GM23248 (cell line): Measurements from ENCODE around the gene AP2A2. TPM values are rescaled to one million over a fixed set of nuclear protein-coding genes. Genes with fewer than 3 reads are reported as not detected.

Source experiments
- DNase-seq: peaks from one replicate; pipeline ENCODE4 v3.0.0-alpha.2; 2015
- H2AFZ ChIP-seq: fragments of 200-600 bp; sonication (generic); 2 replicates; pipeline ENCODE4 v1.6.1; 2016; ENCODE audit warnings: antibody characterized with exemption
- H3F3A ChIP-seq: fragments of 200-600 bp; sonication (generic); 2 replicates; pipeline ENCODE4 v1.6.1; 2016; ENCODE audit warnings: mild to moderate bottlenecking, antibody characterized with exemption, mixed run types; ENCODE audit not compliant: insufficient read depth
- H3K27ac ChIP-seq: fragments of 200-600 bp; sonication (generic); 2 replicates; pipeline ENCODE4 v1.5.1; 2016; ENCODE audit warnings: mild to moderate bottlenecking
- H3K27me3 ChIP-seq: fragments of 200-600 bp; sonication (generic); replicated peaks from 2 replicates; pipeline ENCODE4 v1.6.1; 2016; ENCODE audit warnings: mild to moderate bottlenecking; ENCODE audit not compliant: insufficient read depth
- H3K36me3 ChIP-seq: fragments of 200-600 bp; sonication (generic); 2 replicates; pipeline ENCODE4 v1.6.1; 2016; ENCODE audit warnings: low read depth, mild to moderate bottlenecking
- H3K4me1 ChIP-seq: fragments of 200-600 bp; sonication (generic); 2 replicates; pipeline ENCODE4 v1.6.1; 2016; ENCODE audit warnings: mild to moderate bottlenecking; ENCODE audit not compliant: insufficient read depth
- H3K4me2 ChIP-seq: fragments of 200-600 bp; sonication (generic); one replicate; pipeline ENCODE4 v1.6.1; 2016; ENCODE audit warnings: mild to moderate bottlenecking; ENCODE audit not compliant: unreplicated experiment
- H3K4me3 ChIP-seq: fragments of 200-600 bp; sonication (generic); 2 replicates; pipeline ENCODE4 v1.5.1; 2016; ENCODE audit warnings: mild to moderate bottlenecking
- H3K79me2 ChIP-seq: fragments of 200-600 bp; sonication (generic); 2 replicates; pipeline ENCODE4 v1.6.1; 2016; ENCODE audit warnings: mild to moderate bottlenecking; ENCODE audit not compliant: insufficient read depth
- H3K9ac ChIP-seq: fragments of 200-600 bp; sonication (generic); 2 replicates; pipeline ENCODE4 v1.6.1; 2016; ENCODE audit warnings: mild to moderate bottlenecking
- H3K9me2 ChIP-seq: fragments of 200-600 bp; sonication (generic); 2 replicates; pipeline ENCODE4 v1.6.1; 2016; ENCODE audit warnings: mixed run types, mild to moderate bottlenecking, moderate library complexity; ENCODE audit not compliant: insufficient read depth
- H3K9me3 ChIP-seq: fragments of 200-600 bp; sonication (generic); one replicate; pipeline ENCODE4 v1.6.1; 2017; ENCODE audit warnings: low read depth
- H4K20me1 ChIP-seq: fragments of 200-600 bp; sonication (generic); 2 replicates; pipeline ENCODE4 v1.6.0; 2016; ENCODE audit not compliant: insufficient read depth
- EZH2 ChIP-seq: fragments of 200-600 bp; sonication (generic); IDR thresholded peaks from 2 replicates; pipeline ENCODE4 v1.6.1; 2018; ENCODE audit warnings: antibody characterized with exemption, mild to moderate bottlenecking; ENCODE audit not compliant: insufficient read depth, poor library complexity, severe bottlenecking
- EZH2phosphoT487 ChIP-seq: fragments of 200-600 bp; sonication (generic); IDR thresholded peaks from 2 replicates; pipeline ENCODE4 v1.6.1; 2018; ENCODE audit warnings: antibody characterized with exemption, moderate library complexity, mild to moderate bottlenecking, low read depth; ENCODE audit not compliant: insufficient read depth
- WGBS, 2 experiments: methylation state at CpG; one replicate each; pipeline ENCODE4 v1.1.6; 2015 to 2017; ENCODE audit warnings: low lambda C conversion rate in 2 of 2, low coverage in 1 of 2; ENCODE audit errors: missing lambda C conversion rate in 2 of 2; 5-methylcytosine and 5-hydroxymethylcytosine counted together
- in situ Hi-C: fragments of 300-500 bp; cut with MboI; formaldehyde crosslinking; loops from 2 replicates; pipeline ENCODE4 v1.15.0; 2020
- polyA plus RNA-seq: library from polyadenylated mRNA; unstranded; fragments of >200 nt; fragmentation: Nextera tagmentation; extraction: Ambion mirVana; gene quantifications from 2 replicates; pipeline ENCODE4 v1.2.1, GENCODE V29; 2016
- total RNA-seq: library from RNA; depleted of rRNA; stranded (reverse); fragments of >200 nt; shearing (Covaris generic); gene quantifications from 2 replicates; pipeline ENCODE4 v1.2.3, GENCODE V29; 2014

AP2A2 gene
- total and polyA plus RNA-seq, 2 experiments from 2014 or later = 31.1 to 38.3 TPM

DNA sequence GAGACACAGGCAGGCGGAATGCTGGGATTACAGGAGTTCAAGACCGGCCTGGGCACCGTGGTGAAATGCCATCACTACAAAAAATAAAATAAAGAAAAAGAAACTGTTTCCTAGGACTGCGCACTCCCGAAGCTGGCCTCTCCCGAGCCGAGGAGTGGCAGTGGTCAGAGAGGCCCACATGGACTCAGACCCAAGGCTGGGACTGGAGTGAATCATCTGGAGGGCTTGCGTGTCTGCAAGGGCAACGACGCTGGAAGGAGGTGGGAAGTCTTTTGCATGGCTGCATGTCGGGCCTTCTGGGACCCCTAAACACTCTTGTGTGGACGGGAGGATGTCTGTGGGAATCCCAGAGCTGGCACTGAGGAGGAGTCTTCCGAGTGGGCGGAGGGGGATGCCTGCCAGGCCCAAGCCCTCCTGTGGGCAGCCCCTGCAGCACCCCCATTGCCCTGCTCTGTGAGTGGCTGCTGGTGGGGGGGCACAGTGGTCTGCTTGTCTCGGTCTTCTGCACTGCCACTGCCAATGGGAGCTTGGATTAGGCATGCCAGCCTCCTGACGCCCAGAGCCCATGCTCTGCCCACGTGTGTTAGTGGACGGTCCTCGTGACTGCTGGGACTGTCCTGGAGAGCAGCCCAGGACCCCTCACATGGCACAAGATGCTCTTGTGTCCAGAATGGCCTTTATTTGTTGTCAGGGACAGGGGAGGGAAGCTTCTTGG is 1.8 kb upstream of the AP2A2 start:
- no peaks in the 10 kb centered on the region for H3K9me3 ChIP-seq
- WGBS, 2 experiments = 64 to 70% methylated on average over 19 of the region's 19 CpGs
- no peak overlapping the region for H3K9ac ChIP-seq
- no peak overlapping the region for H3K4me2 ChIP-seq
- peak; percentile 29 for DNase-seq
- no peak overlapping the region for H3K27ac ChIP-seq
- H3F3A ChIP-seq = peaks cover 5% of the 10 kb centered on the region; the same call in 1 of the 2 replicates
- in situ Hi-C loops = no loop called here
- H3K4me3 ChIP-seq = no peak overlapping the region
- peaks cover 26% of the 10 kb centered on the region for H3K79me2 ChIP-seq
- no peak overlapping the region for H2AFZ ChIP-seq
- no peaks in the 10 kb centered on the region for H3K36me3 ChIP-seq
- peaks cover 4% of the 10 kb centered on the region; the same call in 1 of the 2 replicates for H3K4me1 ChIP-seq
- no peaks in the 10 kb centered on the region for H3K9me2 ChIP-seq
- TF ChIP-seq EZH2 (no peak), EZH2phosphoT487 (no peak)
- no peaks in the 10 kb centered on the region for H3K27me3 ChIP-seq
- no peaks in the 10 kb centered on the region; the same call in 1 of the 2 replicates for H4K20me1 ChIP-seq

- peaks cover 34% of the 10 kb centered on the region for H3K79me2 ChIP-seq
- TF ChIP-seq EZH2 (no peak), EZH2phosphoT487 (no peak)
- no peaks in the 10 kb centered on the region for H3K9me3 ChIP-seq
- H3K36me3 ChIP-seq = no peaks in the 10 kb centered on the region
- peaks cover 4% of the 10 kb centered on the region; the same call in 1 of the 2 replicates for H3K4me1 ChIP-seq
- H3K4me3 ChIP-seq = no peak overlapping the region
- H4K20me1 ChIP-seq = no peaks in the 10 kb centered on the region; the same call in 1 of the 2 replicates
- no peak for DNase-seq
- WGBS, 2 experiments = 42 to 48% methylated on average over 13 to 18 of the region's 18 CpGs
- H3K9me2 ChIP-seq = no peaks in the 10 kb centered on the region
- H2AFZ ChIP-seq = peak overlapping the region; percentile 71; the same call in 1 of the 2 replicates
- in situ Hi-C loops = no loop called here
- no peak overlapping the region for H3K9ac ChIP-seq
- no peaks in the 10 kb centered on the region for H3K27me3 ChIP-seq
- H3K4me2 ChIP-seq = no peak overlapping the region
- no peak overlapping the region for H3K27ac ChIP-seq
- peaks cover 5% of the 10 kb centered on the region; the same call in 1 of the 2 replicates for H3F3A ChIP-seq
Measured at GRCh38 chr11:924406-925157, 1.1 kb upstream of the AP2A2 start.

DNA sequence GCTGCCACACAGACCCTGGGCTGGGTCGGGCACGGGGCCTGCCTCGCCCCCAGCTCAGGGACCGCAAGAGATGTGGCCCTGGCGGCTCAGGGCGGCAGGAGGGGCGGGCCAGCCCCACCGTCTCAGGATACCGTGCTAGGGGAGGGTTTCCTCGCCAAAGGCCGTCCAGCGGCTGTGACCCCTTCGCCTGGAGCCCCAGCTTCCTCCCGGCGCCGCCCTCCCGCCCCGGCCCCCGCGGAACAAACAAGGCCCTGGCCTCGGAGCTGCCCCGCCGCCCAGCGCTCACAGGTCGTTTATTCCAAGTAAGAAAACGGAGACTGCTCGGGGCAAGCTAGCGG is 543 bp upstream of the AP2A2 start:
- H2AFZ ChIP-seq = peak overlapping the region; percentile 71
- no peaks in the 10 kb centered on the region; the same call in 1 of the 2 replicates for H4K20me1 ChIP-seq
- no peak overlapping the region for H3K27ac ChIP-seq
- H3K9ac ChIP-seq = peak overlapping the region; percentile 56
- no peaks in the 10 kb centered on the region for H3K36me3 ChIP-seq
- no peaks in the 10 kb centered on the region for H3K27me3 ChIP-seq
- H3F3A ChIP-seq = peaks cover 5% of the 10 kb centered on the region; the same call in 1 of the 2 replicates
- H3K4me3 ChIP-seq = peak overlapping the region; percentile 48
- WGBS, 2 experiments = 61 to 67% methylated on average over 10 to 28 of the region's 28 CpGs
- peaks cover 4% of the 10 kb centered on the region; the same call in 1 of the 2 replicates for H3K4me1 ChIP-seq
- peaks cover 39% of the 10 kb centered on the region for H3K79me2 ChIP-seq
- H3K4me2 ChIP-seq = no peak overlapping the region
- DNase-seq = no peak
- H3K9me2 ChIP-seq = no peaks in the 10 kb centered on the region
- H3K9me3 ChIP-seq = no peaks in the 10 kb centered on the region
- TF ChIP-seq EZH2 (no peak), EZH2phosphoT487 (no peak)
- in situ Hi-C loops = no loop called here

DNA sequence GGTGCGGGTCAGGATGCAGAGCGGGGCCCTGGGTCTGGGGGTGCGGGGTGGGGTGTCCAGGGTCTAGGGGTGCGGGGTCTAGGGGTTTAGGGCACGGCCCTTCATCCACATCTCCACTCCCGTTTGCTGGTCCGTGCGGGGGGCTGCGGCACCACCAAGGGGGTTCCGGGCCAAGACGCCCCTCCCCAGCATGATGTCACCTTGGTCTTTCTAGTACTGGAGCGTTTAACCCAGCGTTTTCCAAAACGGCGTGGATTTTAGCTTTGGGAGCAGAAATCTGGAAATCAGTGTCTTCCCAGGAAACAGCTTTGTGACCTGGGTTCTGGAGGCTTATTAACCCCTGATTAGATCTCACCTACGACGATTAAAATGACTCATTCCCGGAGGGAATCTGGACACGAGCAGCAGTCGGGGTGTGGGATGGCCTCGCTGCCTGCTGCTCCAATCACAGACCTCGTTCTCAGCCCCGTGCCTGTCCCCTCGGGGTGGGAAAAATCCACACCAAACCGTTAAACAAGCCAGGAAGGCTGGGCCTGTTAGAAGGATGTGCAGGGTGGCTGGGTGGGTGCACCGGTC is 759 bp downstream of the AP2A2 start:
- in situ Hi-C loops = no loop called here
- Histone ChIP-seq H3K79me2 (peaks cover 52% of the 10 kb centered on the region), H3K9ac (peak overlapping the region; percentile 92), H4K20me1 (no peaks in the 10 kb centered on the region; the same call in 1 of the 2 replicates), H3K4me2 (peak overlapping the region; percentile 84), H3K9me3 (no peaks in the 10 kb centered on the region), H3K36me3 (no peaks in the 10 kb centered on the region), H3K9me2 (no peaks in the 10 kb centered on the region), H2AFZ (0 out of 2 replicates have a peak overlapping the region, but pooled peaks have one; percentile 32), H3F3A (peaks cover 12% of the 10 kb centered on the region; the same call in 1 of the 2 replicates), H3K4me3 (peak overlapping the region; percentile 83), H3K4me1 (peaks cover 9% of the 10 kb centered on the region), H3K27me3 (no peaks in the 10 kb centered on the region), H3K27ac (peak overlapping the region; percentile 84)
- DNase-seq = peak; percentile 85
- TF ChIP-seq EZH2 (no peak), EZH2phosphoT487 (no peak)
- 0 to 1% methylated on average over 20 to 26 of the region's 26 CpGs for WGBS, 2 experiments
